Neural cell (in vitro differentiated cells): ENCODE measurements around the gene YBX2. TPM values are rescaled to one million over a fixed set of nuclear protein-coding genes. Genes with fewer than 3 reads are reported as not detected.

Source experiments
- H2AFZ ChIP-seq: fragments of 200-600, 300-800 bp; sonication (generic), shearing (Covaris generic); 2 replicates; pipeline ENCODE4 v1.6.0; 2014; ENCODE audit warnings: low read depth, mild to moderate bottlenecking, antibody characterized with exemption, low read length, moderate library complexity
- H3F3A ChIP-seq: fragments of 200-600 bp; shearing (Covaris generic); 2 replicates; pipeline ENCODE4 v1.6.1; 2016; ENCODE audit warnings: mild to moderate bottlenecking, moderate library complexity, mixed read lengths, antibody characterized with exemption, low read length; ENCODE audit not compliant: insufficient read depth, poor library complexity, severe bottlenecking
- H3K27ac ChIP-seq: fragments of 200-600, 300-800 bp; sonication (generic), shearing (Covaris generic); 2 replicates; pipeline ENCODE4 v1.5.1; 2014; ENCODE audit warnings: mild to moderate bottlenecking, low read length, moderate library complexity
- H3K27me3 ChIP-seq: fragments of 300-800, 200-600 bp; sonication (generic), shearing (Covaris generic); 2 replicates; pipeline ENCODE4 v1.6.0; 2014; ENCODE audit warnings: mild to moderate bottlenecking, low read depth, low read length, moderate library complexity; ENCODE audit not compliant: insufficient read depth
- H3K36me3 ChIP-seq: fragments of 300-800, 200-600 bp; sonication (generic), shearing (Covaris generic); 2 replicates; pipeline ENCODE4 v1.5.1; 2014; ENCODE audit warnings: mild to moderate bottlenecking, antibody characterized with exemption, low read length, moderate library complexity; ENCODE audit not compliant: insufficient read depth
- H3K4me2 ChIP-seq: fragments of 300-800, 200-600 bp; sonication (generic), shearing (Covaris generic); 2 replicates; pipeline ENCODE4 v1.6.0; 2014; ENCODE audit warnings: mild to moderate bottlenecking, low read length
- H3K4me3 ChIP-seq: fragments of 300-800, 200-600 bp; sonication (generic), shearing (Covaris generic); 2 replicates; pipeline ENCODE4 v1.5.1; 2014; ENCODE audit warnings: mild to moderate bottlenecking, low read length, moderate library complexity
- H3K79me2 ChIP-seq: fragments of 200-600 bp; shearing (Covaris generic); replicated peaks from 2 replicates; pipeline ENCODE4 v1.6.0; 2014; ENCODE audit warnings: mild to moderate bottlenecking, low read length, moderate library complexity; ENCODE audit not compliant: insufficient read depth
- H3K9ac ChIP-seq: fragments of 300-800, 200-600 bp; sonication (generic), shearing (Covaris generic); 2 replicates; pipeline ENCODE4 v1.6.1; 2016; ENCODE audit warnings: mild to moderate bottlenecking, low read length, mixed read lengths
- H3K9me2 ChIP-seq: fragments of 200-600 bp; shearing (Covaris generic); 2 replicates; pipeline ENCODE4 v1.6.1; 2016; ENCODE audit warnings: mild to moderate bottlenecking, low read length, mixed read lengths; ENCODE audit not compliant: insufficient read depth
- H3K9me3 ChIP-seq: fragments of 200-600, 300-800 bp; sonication (generic), shearing (Covaris generic); 2 replicates; pipeline ENCODE4 v1.6.1; 2016; ENCODE audit warnings: mild to moderate bottlenecking, mixed run types, low read length, moderate library complexity, mixed read lengths
- H4K20me1 ChIP-seq: fragments of 200-600 bp; shearing (Covaris generic); 2 replicates; pipeline ENCODE4 v1.6.1; 2016; ENCODE audit warnings: mild to moderate bottlenecking, mixed run types; ENCODE audit not compliant: insufficient read depth
- EP300 ChIP-seq: fragments of 450-650 bp; conservative IDR thresholded peaks from 2 replicates; pipeline ENCODE4 v1.6.1; 2014; ENCODE audit warnings: antibody characterized with exemption, mild to moderate bottlenecking, moderate library complexity; ENCODE audit not compliant: poor library complexity, severe bottlenecking
- EZH2 ChIP-seq: fragments of 200-600, 300-800 bp; shearing (Covaris generic), sonication (generic); IDR thresholded peaks from 2 replicates; pipeline ENCODE4 v1.6.1; 2014; ENCODE audit warnings: antibody characterized with exemption, low read length, borderline replicate concordance, mild to moderate bottlenecking; ENCODE audit not compliant: insufficient read depth, poor library complexity, severe bottlenecking
- MXI1 ChIP-seq: fragments of 450-650 bp; conservative IDR thresholded peaks from 2 replicates; pipeline ENCODE4 v1.6.1; 2014; ENCODE audit warnings: antibody characterized with exemption, mild to moderate bottlenecking; ENCODE audit not compliant: poor library complexity, severe bottlenecking
- POLR2AphosphoS5 ChIP-seq: IDR thresholded peaks from 2 replicates; pipeline ENCODE4 v1.6.1; 2012
- RAD21 ChIP-seq: fragments of 450-650 bp; conservative IDR thresholded peaks from 2 replicates; pipeline ENCODE4 v1.6.1; 2014; ENCODE audit warnings: antibody characterized with exemption, mild to moderate bottlenecking, moderate library complexity
- SMC3 ChIP-seq: fragments of 450-650 bp; conservative IDR thresholded peaks from 2 replicates; pipeline ENCODE4 v1.6.1; 2014; ENCODE audit warnings: antibody characterized with exemption, mild to moderate bottlenecking, moderate library complexity; ENCODE audit not compliant: poor library complexity
- TAF1 ChIP-seq: IDR thresholded peaks from 2 replicates; pipeline ENCODE4 v1.6.1; 2012; ENCODE audit warnings: low read depth
- polyA plus RNA-seq: library from polyadenylated mRNA; depleted of rRNA; stranded (reverse); fragments of >200 nt; gene quantifications from 2 replicates; pipeline ENCODE4 v1.2.3, GENCODE V29; 2014
- TF ChIP-seq, protein P1 (sequence below): IDR thresholded peaks from 2 replicates; pipeline ENCODE4 v1.6.1; 2012; ENCODE audit warnings: borderline replicate concordance
- TF ChIP-seq, protein P2 (sequence below): fragments of 450-650 bp; IDR thresholded peaks from 2 replicates; pipeline ENCODE4 v1.5.1; 2014; ENCODE audit warnings: antibody characterized with exemption, mild to moderate bottlenecking, moderate library complexity; ENCODE audit not compliant: poor library complexity, severe bottlenecking

Gene YBX2
- polyA plus RNA-seq, 1 donor from 2014 or later, result 2.1 TPM

DNA sequence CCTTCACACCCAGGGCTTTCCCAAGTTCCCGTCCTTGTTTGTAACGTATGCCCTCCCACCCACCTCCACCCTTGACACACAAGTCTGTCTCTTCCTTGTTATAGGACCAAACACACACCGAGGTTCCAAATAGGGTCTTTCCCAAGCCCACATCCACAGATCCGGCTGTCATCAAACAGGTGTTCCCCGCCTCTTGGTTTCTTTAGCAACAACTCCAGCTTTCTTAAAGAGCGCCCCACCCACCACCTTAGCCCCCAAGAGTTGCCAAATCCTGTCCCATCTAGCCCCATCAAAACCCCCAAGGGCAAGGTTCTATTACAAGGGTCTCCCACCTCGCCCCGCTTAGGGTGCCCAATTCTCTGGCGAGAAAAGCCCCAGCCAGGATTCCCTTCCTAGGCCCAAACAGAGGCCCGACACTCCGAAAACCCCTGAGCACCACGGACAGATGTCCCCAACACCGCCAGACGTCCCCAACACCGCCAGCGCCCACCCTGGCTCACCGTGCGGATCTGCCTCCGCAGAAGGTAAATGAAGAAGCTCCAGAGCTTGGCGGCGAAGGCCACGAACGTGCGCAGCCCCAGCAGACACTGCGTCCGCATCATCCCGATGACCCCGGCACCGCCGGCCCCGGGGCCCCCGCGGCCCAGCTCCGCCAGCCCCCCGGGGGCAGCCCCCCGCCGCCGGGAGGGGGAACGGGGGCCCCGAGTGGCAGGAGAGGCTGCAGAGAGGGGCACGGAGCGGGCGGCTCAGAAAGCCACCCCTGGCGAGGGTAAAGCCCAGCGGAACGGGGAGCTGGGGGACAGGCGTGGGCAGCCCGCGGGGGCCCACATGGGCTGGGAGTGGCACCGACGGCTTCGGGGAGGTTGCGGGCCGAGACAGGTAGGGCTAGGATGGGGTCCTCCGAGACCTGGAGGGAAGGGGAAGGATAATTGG is 43.5 kb downstream of the YBX2 start:
- Histone ChIP-seq H4K20me1 (no peaks in the 10 kb centered on the region), H2AFZ (no peak overlapping the region), H3K27ac (peak overlapping the region; percentile 97), H3K9ac (peak overlapping the region; percentile 88), H3K4me2 (peak overlapping the region; percentile 80), H3F3A (no peaks in the 10 kb centered on the region), H3K4me3 (peak overlapping the region; percentile 70), H3K9me2 (no peaks in the 10 kb centered on the region), H3K27me3 (no peaks in the 10 kb centered on the region), H3K79me2 (peaks cover 55% of the 10 kb centered on the region), H3K9me3 (no peaks in the 10 kb centered on the region), H3K36me3 (no peaks in the 10 kb centered on the region)
- TF ChIP-seq EP300, result no peak
- TF ChIP-seq, protein P1, sequence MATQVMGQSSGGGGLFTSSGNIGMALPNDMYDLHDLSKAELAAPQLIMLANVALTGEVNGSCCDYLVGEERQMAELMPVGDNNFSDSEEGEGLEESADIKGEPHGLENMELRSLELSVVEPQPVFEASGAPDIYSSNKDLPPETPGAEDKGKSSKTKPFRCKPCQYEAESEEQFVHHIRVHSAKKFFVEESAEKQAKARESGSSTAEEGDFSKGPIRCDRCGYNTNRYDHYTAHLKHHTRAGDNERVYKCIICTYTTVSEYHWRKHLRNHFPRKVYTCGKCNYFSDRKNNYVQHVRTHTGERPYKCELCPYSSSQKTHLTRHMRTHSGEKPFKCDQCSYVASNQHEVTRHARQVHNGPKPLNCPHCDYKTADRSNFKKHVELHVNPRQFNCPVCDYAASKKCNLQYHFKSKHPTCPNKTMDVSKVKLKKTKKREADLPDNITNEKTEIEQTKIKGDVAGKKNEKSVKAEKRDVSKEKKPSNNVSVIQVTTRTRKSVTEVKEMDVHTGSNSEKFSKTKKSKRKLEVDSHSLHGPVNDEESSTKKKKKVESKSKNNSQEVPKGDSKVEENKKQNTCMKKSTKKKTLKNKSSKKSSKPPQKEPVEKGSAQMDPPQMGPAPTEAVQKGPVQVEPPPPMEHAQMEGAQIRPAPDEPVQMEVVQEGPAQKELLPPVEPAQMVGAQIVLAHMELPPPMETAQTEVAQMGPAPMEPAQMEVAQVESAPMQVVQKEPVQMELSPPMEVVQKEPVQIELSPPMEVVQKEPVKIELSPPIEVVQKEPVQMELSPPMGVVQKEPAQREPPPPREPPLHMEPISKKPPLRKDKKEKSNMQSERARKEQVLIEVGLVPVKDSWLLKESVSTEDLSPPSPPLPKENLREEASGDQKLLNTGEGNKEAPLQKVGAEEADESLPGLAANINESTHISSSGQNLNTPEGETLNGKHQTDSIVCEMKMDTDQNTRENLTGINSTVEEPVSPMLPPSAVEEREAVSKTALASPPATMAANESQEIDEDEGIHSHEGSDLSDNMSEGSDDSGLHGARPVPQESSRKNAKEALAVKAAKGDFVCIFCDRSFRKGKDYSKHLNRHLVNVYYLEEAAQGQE, result no peak
- no peak for TF ChIP-seq EZH2
- no peak for TF ChIP-seq RAD21
- TF ChIP-seq POLR2AphosphoS5, result no peak
- TF ChIP-seq MXI1, result peak; percentile 8
- TF ChIP-seq TAF1, result peak; percentile 52
- no peak for TF ChIP-seq SMC3

GRCh38 chr17:7249830-7250229 is 44.6 kb downstream of the YBX2 start:
- Histone ChIP-seq H3K79me2 (peaks cover 55% of the 10 kb centered on the region), H3K4me3 (peak overlapping the region; percentile 70), H4K20me1 (no peaks in the 10 kb centered on the region), H3F3A (no peaks in the 10 kb centered on the region), H3K9ac (peak overlapping the region; percentile 88), H3K9me3 (no peaks in the 10 kb centered on the region), H2AFZ (no peak overlapping the region), H3K4me2 (peak overlapping the region; percentile 80), H3K27me3 (no peaks in the 10 kb centered on the region), H3K9me2 (no peaks in the 10 kb centered on the region), H3K27ac (no peak overlapping the region), H3K36me3 (no peaks in the 10 kb centered on the region)
- no peak for TF ChIP-seq EP300
- TF ChIP-seq EZH2, result no peak
- no peak for TF ChIP-seq MXI1
- no peak for TF ChIP-seq RAD21
- TF ChIP-seq, protein P2, sequence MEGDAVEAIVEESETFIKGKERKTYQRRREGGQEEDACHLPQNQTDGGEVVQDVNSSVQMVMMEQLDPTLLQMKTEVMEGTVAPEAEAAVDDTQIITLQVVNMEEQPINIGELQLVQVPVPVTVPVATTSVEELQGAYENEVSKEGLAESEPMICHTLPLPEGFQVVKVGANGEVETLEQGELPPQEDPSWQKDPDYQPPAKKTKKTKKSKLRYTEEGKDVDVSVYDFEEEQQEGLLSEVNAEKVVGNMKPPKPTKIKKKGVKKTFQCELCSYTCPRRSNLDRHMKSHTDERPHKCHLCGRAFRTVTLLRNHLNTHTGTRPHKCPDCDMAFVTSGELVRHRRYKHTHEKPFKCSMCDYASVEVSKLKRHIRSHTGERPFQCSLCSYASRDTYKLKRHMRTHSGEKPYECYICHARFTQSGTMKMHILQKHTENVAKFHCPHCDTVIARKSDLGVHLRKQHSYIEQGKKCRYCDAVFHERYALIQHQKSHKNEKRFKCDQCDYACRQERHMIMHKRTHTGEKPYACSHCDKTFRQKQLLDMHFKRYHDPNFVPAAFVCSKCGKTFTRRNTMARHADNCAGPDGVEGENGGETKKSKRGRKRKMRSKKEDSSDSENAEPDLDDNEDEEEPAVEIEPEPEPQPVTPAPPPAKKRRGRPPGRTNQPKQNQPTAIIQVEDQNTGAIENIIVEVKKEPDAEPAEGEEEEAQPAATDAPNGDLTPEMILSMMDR, result no peak
- no peak for TF ChIP-seq TAF1
- no peak for TF ChIP-seq SMC3
- TF ChIP-seq, protein P1, result no peak
- TF ChIP-seq POLR2AphosphoS5, result no peak
